NCI-H1417 (cell line): ENCODE results near the gene KIRREL3.

Experiments used
- DNase-seq, 3 experiments: peaks; one replicate each; lab custom pipeline; 2025; lab: John Stamatoyannopoulos, UW

KIRREL3 gene

GRCh38 chr11:126914941-126915340 lies 85.6 kb downstream of the KIRREL3 start:
- no peak for DNase-seq

- no peak for DNase-seq
These were observed 86.4 kb downstream of the KIRREL3 start for GRCh38 chr11:126914166-126914565.

- no peak for DNase-seq
These were observed 96.0 kb downstream of the KIRREL3 start for GRCh38 chr11:126904520-126904919.

GRCh38 chr11:126901783-126902182 lies 98.8 kb downstream of the KIRREL3 start:
- DNase-seq: no peak

GRCh38 chr11:126899961-126900748 lies 100.4 kb downstream of the KIRREL3 start:
- DNase-seq: no peak

GRCh38 chr11:126898802-126899201 lies 101.8 kb downstream of the KIRREL3 start:
- DNase-seq: no peak

GRCh38 chr11:126897430-126897829 lies 103.1 kb downstream of the KIRREL3 start:
- no peak for DNase-seq

GRCh38 chr11:126896025-126896424 lies 104.5 kb downstream of the KIRREL3 start:
- no peak for DNase-seq

- DNase-seq: no peak
These were observed 106.8 kb downstream of the KIRREL3 start for GRCh38 chr11:126893796-126894195.

- DNase-seq: peak in 2 of 3 experiments; percentile 23 to 68
These were observed 107.8 kb downstream of the KIRREL3 start for GRCh38 chr11:126892756-126893155.

- no peak for DNase-seq
These were observed 108.9 kb downstream of the KIRREL3 start for GRCh38 chr11:126891556-126892217.

- no peak for DNase-seq
These were observed 110.0 kb downstream of the KIRREL3 start for GRCh38 chr11:126890561-126890960.

GRCh38 chr11:126888115-126888712 lies 112.4 kb downstream of the KIRREL3 start:
- DNase-seq: no peak

- DNase-seq: no peak
These were observed 113.9 kb downstream of the KIRREL3 start for GRCh38 chr11:126886636-126887035.

- no peak for DNase-seq
These were observed 114.5 kb downstream of the KIRREL3 start for GRCh38 chr11:126886085-126886484.

GRCh38 chr11:126884594-126884993 lies 116.0 kb downstream of the KIRREL3 start:
- no peak for DNase-seq

GRCh38 chr11:126884192-126884591 lies 116.4 kb downstream of the KIRREL3 start:
- no peak for DNase-seq

GRCh38 chr11:126880872-126881271 lies 119.7 kb downstream of the KIRREL3 start:
- peak in 2 of 3 experiments; percentile 56 to 87 for DNase-seq

GRCh38 chr11:126879516-126879915 lies 121.1 kb downstream of the KIRREL3 start:
- no peak for DNase-seq

GRCh38 chr11:126878913-126879482 lies 121.6 kb downstream of the KIRREL3 start:
- peak in 2 of 3 experiments; percentile 18 to 55 for DNase-seq

GRCh38 chr11:126874831-126875230 lies 125.7 kb downstream of the KIRREL3 start:
- DNase-seq: no peak

GRCh38 chr11:126874276-126874675 lies 126.3 kb downstream of the KIRREL3 start:
- DNase-seq: no peak

GRCh38 chr11:126871792-126872191 lies 128.8 kb downstream of the KIRREL3 start:
- DNase-seq: no peak
